Measurements from ENCODE around the gene SPANXN4. TPM values are rescaled to one million over a fixed set of nuclear protein-coding genes. Genes with fewer than 3 reads are reported as not detected.

The SPANXN4 gene
- total RNA-seq, 1 experiment from 2014 or later = not detected

DNA sequence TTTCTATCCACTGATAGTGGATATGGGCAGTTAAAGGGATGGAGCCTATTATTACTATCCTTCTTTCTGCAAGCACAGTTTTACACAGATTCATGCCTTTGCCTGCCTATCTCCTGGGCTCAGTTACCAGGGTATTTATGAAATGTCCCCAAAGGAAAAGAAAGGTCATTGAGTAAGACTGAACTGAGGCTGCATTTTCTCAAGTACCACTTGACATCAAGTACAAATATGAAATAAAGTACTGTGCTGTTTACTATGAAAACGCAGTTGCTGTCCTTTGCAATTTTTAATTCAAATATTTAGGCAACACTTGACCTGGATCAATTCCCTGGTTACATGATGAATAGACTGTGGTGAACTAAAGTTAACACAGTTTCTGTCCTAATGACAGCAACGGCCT lies 23.5 kb upstream of the SPANXN4 start:
- Histone ChIP-seq H3K9me2 (ENCODE audit: insufficient read depth) (no peaks in the 10 kb centered on the region), H3K36me3 (ENCODE audit: low read depth) (no peaks in the 10 kb centered on the region), H3K4me2 (no peak overlapping the region), H3K9me3 (ENCODE audit: insufficient read depth, low read depth) (no peaks in the 10 kb centered on the region), H3K27me3 (ENCODE audit: insufficient read depth, low read depth) (peaks cover 4% of the 10 kb centered on the region; the same call in 1 of the 2 replicates), H2AFZ (no peak overlapping the region), H3F3A (ENCODE audit: insufficient read depth, low read depth) (no peaks in the 10 kb centered on the region), H4K20me1 (ENCODE audit: insufficient read depth) (no peaks in the 10 kb centered on the region), H3K79me2 (ENCODE audit: low read depth) (no peaks in the 10 kb centered on the region), H3K4me1 (replicated peaks; ENCODE audit: insufficient read depth) (no peaks in the 10 kb centered on the region), H3K4me3 (no peak overlapping the region), H3K27ac (no peak overlapping the region)
- DNase-seq = no peak
- CTCF ChIA-PET = no interaction called here
- no TSS peak for BruUV-seq (replicated peaks)
- TF ChIP-seq, protein P1, sequence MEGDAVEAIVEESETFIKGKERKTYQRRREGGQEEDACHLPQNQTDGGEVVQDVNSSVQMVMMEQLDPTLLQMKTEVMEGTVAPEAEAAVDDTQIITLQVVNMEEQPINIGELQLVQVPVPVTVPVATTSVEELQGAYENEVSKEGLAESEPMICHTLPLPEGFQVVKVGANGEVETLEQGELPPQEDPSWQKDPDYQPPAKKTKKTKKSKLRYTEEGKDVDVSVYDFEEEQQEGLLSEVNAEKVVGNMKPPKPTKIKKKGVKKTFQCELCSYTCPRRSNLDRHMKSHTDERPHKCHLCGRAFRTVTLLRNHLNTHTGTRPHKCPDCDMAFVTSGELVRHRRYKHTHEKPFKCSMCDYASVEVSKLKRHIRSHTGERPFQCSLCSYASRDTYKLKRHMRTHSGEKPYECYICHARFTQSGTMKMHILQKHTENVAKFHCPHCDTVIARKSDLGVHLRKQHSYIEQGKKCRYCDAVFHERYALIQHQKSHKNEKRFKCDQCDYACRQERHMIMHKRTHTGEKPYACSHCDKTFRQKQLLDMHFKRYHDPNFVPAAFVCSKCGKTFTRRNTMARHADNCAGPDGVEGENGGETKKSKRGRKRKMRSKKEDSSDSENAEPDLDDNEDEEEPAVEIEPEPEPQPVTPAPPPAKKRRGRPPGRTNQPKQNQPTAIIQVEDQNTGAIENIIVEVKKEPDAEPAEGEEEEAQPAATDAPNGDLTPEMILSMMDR (conservative IDR thresholded peaks at IDR 0.05) = no peak
- no peak for TF ChIP-seq EZH2 (IDR thresholded peaks at IDR 0.05; ENCODE audit: low read depth)
- intact Hi-C loops (cut with micrococcal nuclease; ENCODE audit: unreplicated experiment) = no loop called here
- POLR2A ChIA-PET (ENCODE audit: unreplicated experiment) = no interaction called here

DNA sequence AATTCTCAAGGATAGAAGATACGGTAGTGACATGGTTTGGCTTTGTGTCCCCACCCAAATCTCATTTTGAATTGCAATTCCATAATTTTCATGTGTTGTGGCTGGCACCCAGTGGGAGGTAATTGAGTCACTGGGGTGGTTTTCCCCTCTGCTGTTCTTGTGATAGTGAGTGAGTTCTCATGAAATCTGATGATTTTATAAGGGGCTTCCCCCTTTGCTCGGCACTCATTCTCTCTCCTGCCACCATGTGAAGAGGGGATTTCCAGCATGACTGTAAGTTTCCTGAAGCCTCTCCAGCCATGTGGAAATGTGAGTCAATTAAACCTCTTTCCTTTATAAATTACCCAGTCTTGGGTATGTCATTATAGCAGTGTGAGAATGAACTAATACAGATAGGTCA lies 8.5 kb upstream of the SPANXN4 start:
- no peaks in the 10 kb centered on the region for H3F3A ChIP-seq (ENCODE audit: insufficient read depth, low read depth)
- BruUV-seq (replicated peaks) = no TSS peak
- H3K79me2 ChIP-seq (ENCODE audit: low read depth) = no peaks in the 10 kb centered on the region
- no peaks in the 10 kb centered on the region for H3K27me3 ChIP-seq (ENCODE audit: insufficient read depth, low read depth)
- H3K36me3 ChIP-seq (ENCODE audit: low read depth) = no peaks in the 10 kb centered on the region
- POLR2A ChIA-PET (ENCODE audit: unreplicated experiment) = no interaction called here
- H3K9me2 ChIP-seq (ENCODE audit: insufficient read depth) = no peaks in the 10 kb centered on the region
- intact Hi-C loops (cut with micrococcal nuclease; ENCODE audit: unreplicated experiment) = no loop called here
- H4K20me1 ChIP-seq (ENCODE audit: insufficient read depth) = no peaks in the 10 kb centered on the region
- no peaks in the 10 kb centered on the region for H3K9me3 ChIP-seq (ENCODE audit: insufficient read depth, low read depth)
- no peak for TF ChIP-seq EZH2 (IDR thresholded peaks at IDR 0.05; ENCODE audit: low read depth)
- TF ChIP-seq, protein P1 (conservative IDR thresholded peaks at IDR 0.05) = no peak
- no peak overlapping the region for H3K4me3 ChIP-seq
- no peak overlapping the region for H2AFZ ChIP-seq
- no peaks in the 10 kb centered on the region for H3K4me1 ChIP-seq (replicated peaks; ENCODE audit: insufficient read depth)
- DNase-seq = no peak
- CTCF ChIA-PET = no interaction called here
- no peak overlapping the region for H3K27ac ChIP-seq
- H3K4me2 ChIP-seq = no peak overlapping the region

DNA sequence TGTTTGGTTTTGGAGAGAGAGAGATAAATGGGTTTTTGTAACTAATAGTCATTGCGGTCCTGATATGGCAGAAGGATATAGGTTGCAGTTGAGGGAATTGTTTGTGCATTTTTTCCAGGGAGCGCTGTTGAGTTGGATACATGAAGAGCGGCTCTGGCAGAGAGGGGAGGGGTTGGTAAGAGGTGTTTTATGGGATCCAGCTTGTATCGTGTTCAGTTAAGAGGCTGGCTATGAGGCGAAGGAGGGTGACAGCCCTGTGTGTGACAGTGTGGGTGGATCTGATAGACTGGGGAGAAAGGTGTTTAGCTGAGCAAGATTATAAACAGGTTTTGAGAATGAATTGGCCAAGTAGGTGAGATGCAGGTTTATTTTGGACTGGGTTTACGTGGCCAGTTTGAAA lies 1.5 kb downstream of the SPANXN4 start:
- Histone ChIP-seq H3K4me3 (no peak overlapping the region), H3K4me1 (replicated peaks; ENCODE audit: insufficient read depth) (no peaks in the 10 kb centered on the region), H3K4me2 (no peak overlapping the region), H3K27me3 (ENCODE audit: insufficient read depth, low read depth) (no peaks in the 10 kb centered on the region), H2AFZ (no peak overlapping the region), H3K79me2 (ENCODE audit: low read depth) (no peaks in the 10 kb centered on the region), H3K36me3 (ENCODE audit: low read depth) (no peaks in the 10 kb centered on the region), H3F3A (ENCODE audit: insufficient read depth, low read depth) (no peaks in the 10 kb centered on the region), H3K27ac (no peak overlapping the region), H4K20me1 (ENCODE audit: insufficient read depth) (no peaks in the 10 kb centered on the region), H3K9me2 (ENCODE audit: insufficient read depth) (no peaks in the 10 kb centered on the region), H3K9me3 (ENCODE audit: insufficient read depth, low read depth) (no peaks in the 10 kb centered on the region)
- no peak for DNase-seq
- POLR2A ChIA-PET (ENCODE audit: unreplicated experiment) = no interaction called here
- intact Hi-C loops (cut with micrococcal nuclease; ENCODE audit: unreplicated experiment) = no loop called here
- CTCF ChIA-PET = no interaction called here
- TF ChIP-seq, protein P1 (conservative IDR thresholded peaks at IDR 0.05) = no peak
- TF ChIP-seq EZH2 (IDR thresholded peaks at IDR 0.05; ENCODE audit: low read depth) = no peak
- no TSS peak for BruUV-seq (replicated peaks)
